HAP-1 (cell line): ENCODE data around the gene SCAMP1.
"Not testable (repeated sequence)": the region's sequence is repeated elsewhere in the genome, so short reads cannot be mapped to it uniquely, and the experiment has no call there.

Experiments
- DNase-seq, 2 experiments: peaks; one replicate each; pipeline ENCODE4 v3.0.0-alpha.2; 2016 to 2020; ENCODE audit warnings: low spot score in 2 of 2
- H3K27me3 ChIP-seq: fragments of 250-450 bp; sonication (Bioruptor Pico); 2 replicates; pipeline ENCODE4 v1.5.1; 2020; ENCODE audit warnings: low read depth, mild to moderate bottlenecking, moderate library complexity
- H3K36me3 ChIP-seq: fragments of 250-450 bp; sonication (Bioruptor Pico); replicated peaks from 2 replicates; pipeline ENCODE4 v1.5.1; 2020; ENCODE audit warnings: mild to moderate bottlenecking
- H3K4me1 ChIP-seq: fragments of 250-450 bp; sonication (Bioruptor Pico); 2 replicates; pipeline ENCODE4 v1.5.1; 2020; ENCODE audit warnings: mild to moderate bottlenecking
- H3K4me3 ChIP-seq: fragments of 250-450 bp; sonication (Bioruptor Pico); 2 replicates; pipeline ENCODE4 v1.5.1; 2020; ENCODE audit warnings: mild to moderate bottlenecking, moderate library complexity
- H3K9me3 ChIP-seq: fragments of 250-450 bp; sonication (Bioruptor Pico); 2 replicates; pipeline ENCODE4 v1.5.1; 2020; ENCODE audit warnings: mild to moderate bottlenecking, moderate library complexity
- in situ Hi-C: fragments of 300-500 bp; cut with MboI; formaldehyde crosslinking; loops from 3 replicates; pipeline ENCODE4 v1.14.3; 2020; ENCODE audit warnings: low sequenced_read_pairs, inconsistent platforms, mixed read lengths

SCAMP1 gene

DNA sequence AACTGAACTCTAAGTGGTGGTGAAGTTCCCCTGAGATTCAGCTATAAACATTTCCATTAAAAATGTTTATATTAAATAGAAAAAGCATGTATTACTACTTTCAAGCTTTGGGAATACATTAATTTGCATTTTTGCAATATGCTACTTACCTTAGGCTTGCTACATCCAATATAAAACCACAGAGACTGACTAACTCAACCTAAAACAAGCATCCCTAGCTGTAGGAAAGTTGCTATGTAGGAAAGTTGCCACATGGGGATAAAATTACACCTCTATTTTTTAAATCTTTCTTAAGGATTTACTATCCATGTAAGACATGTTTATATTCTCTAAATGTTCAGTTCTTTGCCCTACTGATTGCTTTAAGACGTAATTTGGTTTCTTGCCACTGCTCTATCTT, 12.8 kb downstream of the SCAMP1 start:
- Histone ChIP-seq H3K27me3 (no peaks in the 10 kb centered on the region), H3K9me3 (no peaks in the 10 kb centered on the region), H3K36me3 (no peaks in the 10 kb centered on the region), H3K4me1 (no peaks in the 10 kb centered on the region; the same call in 1 of the 2 replicates), H3K4me3 (no peak overlapping the region)
- in situ Hi-C loops = no loop called here
- no peak for DNase-seq

DNA sequence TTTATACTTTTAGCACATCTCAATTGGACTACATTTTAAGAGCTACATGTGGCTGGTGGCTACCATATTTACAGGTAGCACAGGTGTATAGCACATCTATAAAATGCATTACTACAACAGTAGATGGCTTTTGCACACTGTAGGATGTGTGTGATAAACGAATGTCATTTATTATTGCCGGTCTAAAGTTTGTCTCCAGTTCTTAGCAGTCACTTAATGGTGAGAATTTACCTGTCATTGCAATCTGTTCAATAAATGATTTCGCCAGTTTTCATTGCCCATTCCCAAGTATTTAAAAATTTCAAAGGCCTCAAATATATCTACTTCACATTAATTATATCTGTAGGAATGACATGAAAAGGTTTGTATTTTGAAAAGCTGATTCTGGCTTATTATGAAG, 15.9 kb downstream of the SCAMP1 start:
- Histone ChIP-seq H3K27me3 (no peaks in the 10 kb centered on the region), H3K4me1 (no peaks in the 10 kb centered on the region), H3K9me3 (no peaks in the 10 kb centered on the region), H3K36me3 (no peaks in the 10 kb centered on the region), H3K4me3 (no peak overlapping the region)
- no peak for DNase-seq
- in situ Hi-C loops = no loop called here

DNA sequence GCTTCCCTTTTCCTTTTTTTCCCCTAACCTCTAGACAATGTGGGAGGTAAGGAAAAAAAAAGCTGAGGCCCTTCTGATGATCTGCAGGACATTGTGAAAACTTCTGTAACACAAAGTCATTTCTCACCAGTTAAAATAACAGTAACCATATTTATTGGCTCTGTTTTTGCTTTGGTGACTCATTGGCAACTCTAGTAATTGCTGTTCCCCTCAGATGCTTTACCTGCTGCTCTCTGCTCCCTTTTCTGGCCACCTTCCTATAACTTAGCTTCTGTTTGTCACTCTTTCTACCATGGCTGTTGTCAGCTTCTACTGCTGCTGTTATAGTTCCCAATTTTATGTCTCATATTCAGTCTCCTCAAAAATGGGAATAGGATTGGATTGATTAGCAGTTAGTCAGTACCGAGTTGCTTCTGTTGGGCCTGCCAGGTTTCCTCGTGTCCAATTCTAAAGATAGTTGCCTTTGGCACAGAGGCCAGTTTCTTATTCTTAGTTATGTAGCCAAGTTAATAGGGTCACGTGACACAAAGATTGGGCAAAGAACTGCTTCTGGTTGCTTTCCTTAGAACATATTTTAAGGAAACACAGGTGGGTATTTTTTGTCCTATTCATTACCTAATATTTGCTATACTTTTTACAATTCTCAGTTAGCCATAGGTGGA, 16.8 kb downstream of the SCAMP1 start:
- Histone ChIP-seq H3K4me3 (no peak overlapping the region), H3K4me1 (no peaks in the 10 kb centered on the region), H3K27me3 (no peaks in the 10 kb centered on the region), H3K9me3 (no peaks in the 10 kb centered on the region), H3K36me3 (no peaks in the 10 kb centered on the region)
- no peak for DNase-seq
- in situ Hi-C loops = no loop called here

DNA sequence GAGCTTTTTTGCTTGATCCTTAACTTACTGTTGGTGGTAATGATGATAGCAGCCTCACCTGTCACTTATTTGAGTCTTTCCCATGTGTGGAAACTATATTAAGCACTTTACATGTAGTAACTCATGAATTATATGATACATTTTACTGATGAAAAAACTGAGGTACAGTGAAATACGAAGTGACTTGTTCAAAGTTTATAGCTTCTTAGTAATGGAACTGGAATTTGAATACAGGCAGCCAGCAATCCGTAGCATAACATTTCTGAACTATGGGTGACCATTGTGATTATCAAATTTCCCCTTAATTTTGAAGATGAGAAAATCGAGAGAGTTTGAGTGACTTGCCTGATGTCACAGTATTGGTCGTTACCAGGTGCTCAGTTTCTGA, 17.3 kb downstream of the SCAMP1 start:
- Histone ChIP-seq H3K4me1 (no peaks in the 10 kb centered on the region), H3K9me3 (no peaks in the 10 kb centered on the region), H3K4me3 (no peak overlapping the region), H3K36me3 (no peaks in the 10 kb centered on the region), H3K27me3 (no peaks in the 10 kb centered on the region)
- no peak for DNase-seq
- in situ Hi-C loops = no loop called here

DNA sequence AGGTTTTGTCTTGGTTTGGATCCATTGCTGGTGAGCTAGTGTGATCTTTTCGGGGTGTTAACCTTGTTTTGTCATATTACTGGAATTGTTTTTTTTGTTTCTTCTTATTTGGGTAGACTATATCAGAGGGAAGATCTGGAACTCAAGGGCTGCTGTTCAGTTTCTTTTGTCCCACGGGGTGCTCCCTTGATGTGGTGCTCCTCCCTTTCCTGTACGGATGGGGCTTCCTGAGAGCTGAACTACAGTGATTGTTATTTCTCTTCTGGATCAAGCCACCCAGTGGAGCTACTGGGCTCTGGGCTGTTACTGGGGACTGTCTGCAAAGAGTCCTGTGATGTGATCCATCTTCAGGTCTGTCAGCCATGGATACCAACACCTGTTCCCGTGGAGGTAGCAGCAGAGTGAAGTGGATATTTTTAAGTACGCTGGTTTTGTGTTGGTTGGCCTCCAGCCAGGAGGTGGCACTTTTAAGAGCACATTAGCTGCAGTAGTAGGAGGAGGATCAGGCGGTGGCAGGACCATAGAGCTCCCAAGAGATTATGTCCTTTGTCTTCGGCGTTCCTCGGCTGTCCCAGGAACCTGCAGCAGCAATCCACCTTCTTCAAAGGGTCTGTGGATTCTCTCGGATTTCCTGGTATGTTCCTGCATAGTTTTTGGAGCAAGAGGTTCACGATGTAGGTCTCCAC, 27.2 kb downstream of the SCAMP1 start:
- in situ Hi-C loops = no loop called here
- Histone ChIP-seq H3K36me3 (no peaks in the 10 kb centered on the region), H3K27me3 (no peaks in the 10 kb centered on the region), H3K4me3 (no peak overlapping the region), H3K9me3 (peaks cover 4% of the 10 kb centered on the region), H3K4me1 (no peaks in the 10 kb centered on the region)
- DNase-seq = no peak

DNA sequence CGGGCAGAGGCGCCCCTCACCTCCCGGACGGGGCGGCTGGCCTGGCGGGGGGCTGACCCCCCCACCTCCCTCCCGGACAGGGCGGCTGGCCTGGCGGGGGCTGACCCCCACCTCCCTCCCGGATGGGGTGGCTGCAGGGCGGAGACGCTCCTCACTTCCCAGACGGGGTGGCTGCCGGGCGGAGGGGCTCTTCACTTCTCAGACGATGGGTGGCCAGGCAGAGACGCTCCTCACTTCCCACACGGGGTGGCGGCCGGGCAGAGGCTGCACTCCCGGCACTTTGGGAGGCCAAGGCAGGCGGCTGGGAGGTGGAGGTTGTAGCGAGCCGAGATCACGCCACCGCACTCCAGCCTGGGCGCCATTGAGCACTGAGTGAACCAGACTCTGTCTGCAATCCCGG, 30.9 kb downstream of the SCAMP1 start:
- H3K27me3 ChIP-seq, in situ Hi-C loops, H3K4me3 ChIP-seq, H3K36me3 ChIP-seq, H3K9me3 ChIP-seq, DNase-seq, H3K4me1 ChIP-seq: not testable (repeated sequence)

DNA sequence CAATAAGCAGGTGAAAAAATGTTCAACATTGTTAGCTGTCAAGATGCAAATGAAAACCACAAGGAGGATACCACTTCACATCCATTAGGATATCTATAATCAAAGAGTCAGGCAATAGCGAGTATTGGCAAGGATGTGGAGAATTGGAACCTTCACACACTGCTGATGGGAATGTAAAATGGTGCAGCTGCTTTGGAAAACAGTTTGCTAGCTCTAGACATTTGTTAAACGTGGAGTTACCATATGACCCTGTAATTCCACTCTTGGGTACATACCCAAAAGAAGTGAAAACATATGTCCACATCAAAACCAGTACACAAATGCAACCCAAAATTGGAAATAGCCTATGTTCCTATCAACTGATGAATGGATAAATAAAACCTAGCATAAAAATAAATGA, 37.4 kb downstream of the SCAMP1 start:
- Histone ChIP-seq H3K4me3 (no peak overlapping the region), H3K9me3 (no peaks in the 10 kb centered on the region; the same call in 1 of the 2 replicates), H3K27me3 (no peaks in the 10 kb centered on the region), H3K4me1 (peaks cover 9% of the 10 kb centered on the region), H3K36me3 (no peaks in the 10 kb centered on the region)
- no peak for DNase-seq
- in situ Hi-C loops = no loop called here

DNA sequence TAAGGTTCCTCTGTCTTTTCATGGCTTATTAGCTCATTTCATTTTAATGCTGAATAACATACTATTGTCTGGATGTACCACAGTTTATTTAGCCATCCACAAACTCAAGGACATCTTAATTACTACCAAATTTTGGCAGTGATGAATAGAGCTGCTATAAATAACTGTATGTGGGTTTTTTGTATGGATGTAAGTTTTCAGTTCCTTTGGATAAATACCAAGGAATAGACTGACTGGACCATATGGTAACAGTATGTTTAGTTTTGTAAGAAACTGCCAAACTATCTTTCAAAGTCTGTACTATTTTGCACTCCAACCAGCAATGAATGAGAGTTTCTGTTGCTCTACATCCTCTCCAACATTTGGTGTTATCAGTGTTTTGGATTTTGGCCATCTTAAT, 38.7 kb downstream of the SCAMP1 start:
- Histone ChIP-seq H3K36me3 (no peaks in the 10 kb centered on the region), H3K9me3 (no peaks in the 10 kb centered on the region; the same call in 1 of the 2 replicates), H3K27me3 (no peaks in the 10 kb centered on the region), H3K4me1 (peaks cover 9% of the 10 kb centered on the region), H3K4me3 (no peak overlapping the region)
- DNase-seq = peak in 1 of 2 experiments; percentile 25
- in situ Hi-C loops = no loop called here

DNA sequence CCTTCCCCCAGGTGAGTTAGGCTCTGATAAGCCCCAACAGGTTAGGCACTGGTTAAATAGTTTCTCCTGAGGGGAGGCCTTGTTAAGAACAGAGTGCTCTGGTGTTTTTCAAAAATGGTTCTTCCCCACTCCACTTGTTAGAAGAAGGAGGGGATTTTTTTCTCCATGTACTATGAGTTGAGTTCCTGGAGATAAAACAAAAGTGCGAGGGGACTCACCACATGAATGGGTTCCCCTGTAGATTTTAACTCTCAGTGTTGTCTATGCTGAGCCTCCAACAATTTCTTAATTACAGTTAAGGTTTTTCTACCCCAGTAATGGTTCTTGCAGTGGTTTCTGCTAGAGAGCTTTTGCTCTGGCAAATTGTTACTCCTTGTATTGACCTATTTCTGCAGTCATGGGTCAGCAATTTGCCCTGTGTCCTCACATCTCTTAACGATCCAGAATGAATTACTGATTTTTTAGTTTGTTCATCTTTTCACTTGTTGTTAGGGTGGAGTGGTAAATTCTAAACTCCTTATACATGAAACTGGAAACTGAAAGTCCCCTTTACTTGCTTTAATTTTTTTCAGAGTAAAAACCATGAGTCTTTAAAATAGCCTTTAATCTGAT, 44.4 kb downstream of the SCAMP1 start:
- in situ Hi-C loops = no loop called here

DNA sequence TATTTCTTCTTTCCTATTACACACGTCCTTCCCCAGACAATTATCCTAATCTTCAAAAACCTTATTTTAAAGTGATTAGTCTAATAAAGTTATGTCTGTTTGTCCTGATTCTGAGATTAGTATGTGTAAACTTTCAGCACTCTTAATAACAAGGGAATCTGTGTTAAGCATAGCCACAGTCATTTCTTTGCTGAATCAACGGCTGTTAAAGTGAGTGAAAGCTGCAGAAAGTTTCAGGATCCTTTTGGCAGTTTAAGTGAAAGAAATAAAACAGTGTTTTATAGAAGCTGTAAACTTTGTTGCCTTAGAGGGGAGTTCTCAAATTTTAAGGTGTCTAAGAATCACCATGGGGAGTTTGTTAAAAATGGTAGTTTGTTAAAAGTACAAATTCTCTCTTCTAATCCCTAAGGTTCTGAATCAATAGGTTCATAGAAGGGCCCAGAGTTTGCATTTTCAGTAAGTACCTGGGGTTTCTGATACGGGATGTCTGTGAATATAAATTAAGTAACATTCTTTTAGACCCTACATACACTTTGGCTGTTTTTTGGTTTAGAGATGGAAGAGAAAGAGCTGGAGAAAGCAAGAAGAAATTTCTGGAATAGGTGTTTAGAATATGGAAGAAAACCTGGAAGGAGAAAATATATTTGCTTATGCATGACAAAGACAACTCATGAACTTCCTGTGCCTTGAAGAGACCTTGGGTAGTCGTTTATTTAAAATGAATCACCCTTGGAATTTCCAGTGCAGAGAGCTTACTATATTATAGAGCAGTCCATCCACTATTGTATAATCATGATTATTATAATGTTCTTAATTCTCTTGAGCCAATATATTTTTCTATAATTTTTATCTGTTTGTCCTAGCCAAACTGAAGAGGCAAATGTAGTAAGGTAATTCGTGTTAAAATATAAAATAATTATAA, 45.7 kb downstream of the SCAMP1 start:
- H3K27me3 ChIP-seq = no peaks in the 10 kb centered on the region
- H3K9me3 ChIP-seq = no peaks in the 10 kb centered on the region; the same call in 1 of the 2 replicates
- H3K36me3 ChIP-seq = no peaks in the 10 kb centered on the region
- in situ Hi-C loops = no loop called here
- peaks cover 23% of the 10 kb centered on the region for H3K4me1 ChIP-seq
- no peak overlapping the region for H3K4me3 ChIP-seq
- no peak for DNase-seq

More for the DNA sequence above, 44.4 kb downstream of the SCAMP1 start:
- H3K4me1 ChIP-seq = peaks cover 19% of the 10 kb centered on the region
- H3K4me3 ChIP-seq = no peak overlapping the region
- DNase-seq = no peak
- no peaks in the 10 kb centered on the region; the same call in 1 of the 2 replicates for H3K9me3 ChIP-seq
- H3K27me3 ChIP-seq = no peaks in the 10 kb centered on the region
- no peaks in the 10 kb centered on the region for H3K36me3 ChIP-seq

DNA sequence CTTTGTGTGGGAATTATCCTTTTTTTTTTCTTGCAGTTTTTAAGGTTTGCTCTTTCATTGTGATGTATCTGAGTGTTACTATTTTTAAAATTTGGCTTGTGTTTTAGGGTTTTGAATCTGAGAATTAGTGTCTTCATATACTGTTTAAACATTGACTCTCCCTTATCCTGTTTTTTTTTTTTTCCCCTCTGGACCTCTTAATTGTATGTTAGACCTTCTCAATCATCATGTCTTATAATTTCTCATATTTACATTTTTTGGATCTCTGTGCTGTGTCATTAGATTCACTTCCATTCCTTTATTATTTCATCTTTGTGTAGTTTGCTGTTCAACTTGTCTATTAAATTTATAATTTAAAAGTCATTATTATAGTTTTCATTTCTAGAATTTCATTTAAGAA, 47.0 kb downstream of the SCAMP1 start:
- in situ Hi-C loops = no loop called here
- Histone ChIP-seq H3K27me3 (no peaks in the 10 kb centered on the region), H3K9me3 (no peaks in the 10 kb centered on the region), H3K36me3 (no peaks in the 10 kb centered on the region), H3K4me3 (no peak overlapping the region), H3K4me1 (peaks cover 35% of the 10 kb centered on the region)
- no peak for DNase-seq

DNA sequence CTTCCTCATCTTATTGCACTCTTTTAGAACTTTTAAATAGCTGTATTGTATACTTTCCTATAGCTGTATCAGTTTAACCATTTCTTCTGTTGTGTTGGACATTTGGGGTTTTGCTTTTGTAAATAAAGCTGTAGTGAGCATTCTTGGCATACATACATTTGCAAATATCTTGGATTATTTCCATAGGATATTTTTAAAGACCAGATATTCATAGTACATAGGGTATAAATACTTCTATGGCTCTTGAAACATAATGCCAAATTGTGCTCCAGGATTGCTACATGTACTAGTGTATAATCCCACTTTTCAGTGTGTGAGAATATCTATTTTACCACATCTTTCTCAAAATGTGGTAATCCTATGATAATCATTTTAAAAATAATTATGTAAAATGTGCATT, 51.2 kb downstream of the SCAMP1 start:
- peak in 1 of 2 experiments; percentile 69 for DNase-seq
- Histone ChIP-seq H3K36me3 (no peaks in the 10 kb centered on the region), H3K4me3 (no peak overlapping the region), H3K4me1 (peaks cover 34% of the 10 kb centered on the region), H3K9me3 (no peaks in the 10 kb centered on the region), H3K27me3 (no peaks in the 10 kb centered on the region)
- in situ Hi-C loops = no loop called here

DNA sequence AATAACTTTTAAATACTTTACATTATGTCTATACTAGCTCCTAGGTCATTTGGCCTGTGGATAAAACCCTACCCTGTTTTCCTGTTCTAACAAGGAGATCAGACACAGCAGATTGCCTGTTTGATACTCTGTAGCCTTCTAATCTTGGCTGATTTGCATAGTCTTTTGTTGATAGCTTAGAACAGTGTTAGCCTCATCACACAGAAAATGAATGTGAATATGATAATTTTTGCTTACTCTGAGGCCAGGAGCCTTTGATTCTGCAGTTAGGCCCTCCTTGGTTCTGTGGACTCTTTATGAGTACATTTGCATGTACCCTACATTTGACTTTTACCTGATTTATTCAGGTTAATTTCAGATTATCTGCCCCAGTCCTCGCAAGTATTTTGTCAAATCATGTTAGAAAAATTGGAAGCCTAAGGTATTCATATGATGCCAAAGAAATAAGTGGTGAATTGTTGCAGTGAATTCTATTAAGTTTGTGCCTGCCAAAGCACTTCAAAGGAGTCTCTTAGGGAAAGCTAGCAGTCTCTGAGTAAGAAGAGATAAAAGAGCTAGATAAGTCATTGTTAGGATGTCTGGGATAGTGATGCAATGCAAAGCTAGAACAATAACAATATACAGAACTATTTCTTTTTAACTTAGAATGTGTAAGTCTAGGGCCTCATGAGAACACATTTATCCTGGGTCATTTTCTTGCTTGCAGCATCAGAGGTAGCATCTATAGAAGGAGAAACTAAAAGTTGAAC, 56.4 kb downstream of the SCAMP1 start:
- DNase-seq = peak in 1 of 2 experiments; percentile 33
- H3K9me3 ChIP-seq = no peaks in the 10 kb centered on the region
- peaks cover 24% of the 10 kb centered on the region for H3K4me1 ChIP-seq
- in situ Hi-C loops = no loop called here
- no peak overlapping the region for H3K4me3 ChIP-seq
- H3K36me3 ChIP-seq = 0 out of 2 replicates have a peak, but pooled peaks cover 3% of the 10 kb centered on the region
- H3K27me3 ChIP-seq = no peaks in the 10 kb centered on the region
